NCI-H187 (cell line): Measurements from ENCODE around the gene FGGY.
"Not testable (repeated sequence)": the region's sequence is repeated elsewhere in the genome, so short reads cannot be mapped to it uniquely, and the experiment has no call there.

Experiments used
- DNase-seq, 2 experiments: peaks; one replicate each; lab custom pipeline; 2025; lab: John Stamatoyannopoulos, UW

The FGGY gene

GRCh38 chr1:59592924-59593323 lies 296.0 kb downstream of the FGGY start:
- no peak for DNase-seq

DNA sequence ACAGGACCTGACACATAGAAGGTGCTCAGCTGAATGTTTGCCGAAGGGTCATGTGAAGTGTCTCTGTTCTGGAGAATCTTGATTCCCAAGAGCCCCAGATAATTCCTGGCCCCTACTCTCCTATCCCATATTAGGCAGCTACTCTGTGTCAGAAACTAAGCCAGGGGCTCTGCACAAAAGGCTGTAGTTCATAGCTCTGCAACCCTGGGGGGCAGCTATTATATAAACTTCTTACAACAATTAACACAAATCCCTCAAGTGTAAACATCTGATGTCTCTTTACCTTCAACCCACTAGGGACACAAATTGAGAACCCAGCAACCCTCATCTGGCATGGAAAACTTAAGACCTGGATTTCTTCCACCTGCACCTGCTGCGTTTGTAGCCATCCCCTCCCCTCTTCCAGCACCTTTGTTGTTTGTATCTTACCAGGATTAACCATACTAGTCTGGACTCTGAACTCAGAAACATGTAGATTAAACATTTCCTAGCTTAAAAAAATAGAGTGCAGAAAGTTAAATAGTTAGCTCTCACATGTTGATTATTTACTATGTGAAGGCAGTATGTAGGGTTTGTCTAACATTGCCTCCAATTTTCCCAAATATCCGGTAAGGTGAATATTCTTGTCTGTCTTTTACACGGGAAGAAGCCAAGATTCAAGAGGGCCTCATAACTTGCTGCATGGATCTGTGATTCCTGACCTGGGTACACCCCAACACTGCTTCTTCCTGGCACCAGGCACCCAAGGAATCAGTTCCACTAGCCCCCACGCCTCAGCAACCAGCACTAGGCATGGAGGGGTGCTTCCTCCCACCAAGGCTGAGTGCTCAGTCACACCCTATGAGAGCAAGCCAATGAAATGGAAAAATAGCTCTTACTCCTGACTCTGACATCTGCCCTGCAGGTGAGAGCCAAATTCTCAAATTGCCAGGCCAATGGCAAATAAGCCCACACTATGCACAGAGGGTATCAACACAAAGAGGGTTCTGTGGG lies 297.2 kb downstream of the FGGY start:
- no peak for DNase-seq

DNA sequence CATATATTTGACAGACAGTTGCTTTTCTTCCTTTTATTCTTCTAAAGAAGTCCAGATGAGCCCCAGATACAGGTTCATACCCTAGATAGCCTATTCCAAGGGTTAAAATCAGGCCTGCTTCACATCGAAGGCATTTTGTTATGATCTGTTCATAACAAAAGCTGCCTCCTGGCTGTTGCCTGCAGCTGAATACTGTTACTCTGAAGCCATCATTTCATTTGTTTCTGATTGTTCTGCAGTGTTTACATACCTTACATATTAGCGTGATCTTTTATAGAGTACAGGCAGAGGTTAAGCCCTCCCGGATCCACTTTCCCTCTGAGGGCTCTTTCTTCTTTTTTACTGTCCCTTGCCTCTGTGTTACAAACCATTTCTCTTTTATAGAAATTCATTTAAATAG lies 298.9 kb downstream of the FGGY start:
- DNase-seq: no peak

DNA sequence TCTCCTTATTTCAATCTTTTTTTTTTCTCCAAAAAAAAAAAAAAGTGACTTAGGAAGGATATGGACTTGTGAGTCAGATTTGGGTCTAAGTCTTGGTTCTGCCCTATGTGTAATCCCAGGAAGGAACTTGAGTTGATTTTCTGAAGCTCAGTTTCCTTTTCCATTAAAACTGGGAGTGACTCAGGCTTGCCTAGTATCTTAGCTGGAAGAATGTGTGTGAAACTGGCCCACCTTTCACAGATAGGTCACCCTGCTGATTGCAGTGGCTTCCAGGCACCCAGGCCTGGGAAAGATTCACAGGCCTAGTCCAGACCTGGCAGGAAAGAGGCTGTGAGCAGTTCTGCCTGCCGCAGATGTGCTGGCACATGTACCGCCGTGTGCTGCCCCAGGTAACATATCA lies 299.5 kb downstream of the FGGY start:
- no peak for DNase-seq

- no peak for DNase-seq
Measured at GRCh38 chr1:59596956-59597355, 300.1 kb downstream of the FGGY start.

DNA sequence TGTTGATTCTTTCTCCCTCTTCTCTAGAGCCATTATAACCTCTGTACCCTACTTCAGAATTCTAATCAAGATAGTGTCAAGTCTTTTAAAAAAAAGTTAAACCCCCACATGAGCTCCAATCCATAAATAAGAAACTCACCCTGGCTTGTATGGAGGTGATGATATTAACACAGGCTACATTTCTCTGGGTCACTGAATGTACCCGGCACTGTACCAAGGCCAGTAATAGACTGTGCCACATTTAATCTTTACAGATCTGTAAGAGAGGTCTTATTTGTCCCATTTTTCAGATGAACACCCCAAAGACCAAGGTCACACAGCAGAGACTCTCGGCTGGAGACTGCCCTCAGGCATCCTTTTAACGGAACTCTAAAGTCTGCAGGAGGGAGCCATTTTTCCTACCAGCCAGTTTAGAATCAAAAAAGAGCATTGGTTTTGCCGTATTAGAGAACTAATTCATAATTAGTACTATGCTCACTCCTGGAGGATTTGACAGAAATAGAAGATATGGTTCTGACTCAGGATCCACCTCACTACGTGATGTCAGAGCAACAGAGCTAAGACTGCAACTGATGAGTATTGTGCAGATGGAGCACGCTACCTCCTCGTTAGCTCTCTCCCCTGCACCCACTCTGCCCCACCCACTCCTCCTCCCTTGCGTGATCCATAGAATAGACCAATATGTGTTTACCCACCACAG lies 300.7 kb downstream of the FGGY start:
- no peak for DNase-seq

DNA sequence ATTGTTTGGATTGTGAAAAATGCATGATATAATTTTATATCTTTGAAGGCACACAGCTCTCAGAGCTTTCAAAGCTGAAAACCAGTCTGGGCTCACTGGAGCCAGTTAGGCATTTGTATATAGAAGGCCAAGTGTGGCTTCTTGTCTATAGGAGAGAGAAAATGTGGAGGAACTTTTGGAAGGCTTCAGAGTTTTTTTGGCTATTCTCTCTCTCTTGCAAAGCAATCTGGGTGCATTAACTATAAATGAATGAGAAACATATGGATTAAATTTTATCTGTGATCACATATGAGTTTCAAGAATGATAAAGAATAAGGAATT lies 301.2 kb downstream of the FGGY start:
- no peak for DNase-seq

DNA sequence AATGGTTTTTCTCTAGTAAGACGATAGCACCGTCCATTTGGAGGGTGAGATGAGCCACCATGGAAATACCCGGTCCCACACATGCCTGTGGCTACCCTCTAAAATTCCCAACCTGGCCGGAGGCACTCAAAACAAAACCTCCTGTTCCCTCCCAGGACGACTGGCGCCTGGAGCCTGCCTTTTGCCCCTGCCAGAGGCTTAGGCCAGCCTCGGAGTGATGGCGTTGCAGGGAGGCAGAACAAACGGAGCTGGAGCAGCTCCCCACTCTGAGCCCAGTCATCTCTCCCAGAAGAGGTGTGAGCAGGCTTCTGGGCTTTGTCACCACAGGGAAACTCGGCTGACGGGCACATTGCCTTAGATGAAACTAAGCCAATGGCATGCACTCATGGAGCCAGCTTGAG lies 304.1 kb downstream of the FGGY start:
- no peak for DNase-seq

DNA sequence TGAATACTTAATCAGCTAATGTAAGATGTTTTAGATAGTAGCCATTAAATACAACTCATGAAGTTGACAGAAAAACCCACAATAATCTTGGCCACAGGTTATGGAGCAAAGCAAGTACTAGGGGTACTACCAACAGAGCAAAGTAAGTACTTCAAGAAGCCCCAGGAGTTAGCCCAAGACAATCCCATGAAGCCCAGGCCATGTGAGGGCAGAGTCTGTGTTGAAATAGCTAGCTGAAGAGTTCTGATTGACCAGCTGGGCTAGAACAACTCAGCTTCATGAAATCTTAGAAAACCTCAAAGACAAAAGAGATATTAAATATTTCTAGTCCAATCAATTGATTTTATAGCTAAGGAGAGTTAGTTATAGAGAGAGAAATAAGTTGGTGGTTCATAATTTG lies 304.9 kb downstream of the FGGY start:
- no peak for DNase-seq

GRCh38 chr1:59604191-59604590 lies 307.3 kb downstream of the FGGY start:
- DNase-seq: no peak

- no peak for DNase-seq
Measured at GRCh38 chr1:59605184-59605583, 308.3 kb downstream of the FGGY start.

DNA sequence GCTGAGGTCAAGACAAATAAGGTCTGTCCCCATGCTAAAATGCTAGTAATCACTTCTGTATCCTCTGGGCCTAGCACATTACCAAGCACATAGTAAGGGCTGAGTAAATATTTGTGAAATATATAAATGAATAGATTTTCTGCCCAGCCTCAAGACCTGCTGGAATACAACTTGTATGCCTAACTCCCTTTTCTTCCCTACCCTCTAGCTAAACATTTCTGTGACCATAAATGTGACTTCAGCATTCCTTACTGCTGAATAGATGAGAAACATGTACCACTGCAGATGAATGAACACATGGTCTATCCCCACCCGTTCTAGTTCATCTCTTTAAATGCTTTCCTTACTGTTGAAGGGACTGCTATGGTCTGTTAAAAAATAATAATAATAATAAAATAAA lies 308.9 kb downstream of the FGGY start:
- no peak for DNase-seq

- no peak for DNase-seq
Measured at GRCh38 chr1:59609245-59609644, 312.4 kb downstream of the FGGY start.

- DNase-seq: not testable (repeated sequence)
Measured at GRCh38 chr1:59610499-59610898, 313.6 kb downstream of the FGGY start.

DNA sequence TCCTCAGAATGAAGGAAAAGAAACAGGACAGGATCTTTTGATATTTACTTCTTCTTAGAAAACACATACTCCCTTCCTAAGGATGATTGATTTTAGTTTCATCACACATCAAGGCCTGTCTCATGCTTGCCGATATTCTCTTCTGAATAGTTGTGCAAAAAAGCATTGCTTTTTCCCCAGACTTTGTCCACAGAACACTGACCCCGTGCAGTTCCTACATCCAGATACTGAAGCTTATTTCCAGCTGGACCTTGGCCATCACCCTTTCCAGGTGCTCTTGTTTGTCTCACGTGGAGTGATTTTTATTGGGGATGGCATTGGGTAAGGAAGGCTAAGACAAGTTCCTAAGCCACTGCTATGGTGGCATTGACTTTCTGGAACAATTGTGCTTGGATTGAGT lies 320.5 kb downstream of the FGGY start:
- no peak for DNase-seq

- DNase-seq: no peak
Measured at GRCh38 chr1:59619557-59619956, 322.7 kb downstream of the FGGY start.

DNA sequence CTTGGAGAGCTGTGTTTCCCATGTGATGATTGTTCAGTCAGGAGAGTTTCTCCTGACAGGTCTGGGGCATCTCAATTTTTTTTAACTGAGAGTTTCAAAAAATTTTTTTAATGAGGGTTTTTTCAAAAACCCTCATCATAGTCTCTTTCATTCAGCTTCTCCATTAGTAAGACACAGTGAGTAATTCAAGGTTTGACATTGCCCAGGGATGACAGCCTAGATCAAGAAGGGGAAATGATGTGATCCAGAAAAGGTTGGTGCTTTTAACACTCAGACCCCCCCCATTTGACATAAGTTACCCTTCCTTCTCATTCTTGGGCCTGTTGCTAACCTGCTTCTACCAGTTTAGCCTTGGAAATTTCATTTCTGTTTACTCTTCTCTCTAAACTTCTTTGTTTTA lies 328.5 kb downstream of the FGGY start:
- no peak for DNase-seq

GRCh38 chr1:59631561-59632255 lies 334.8 kb downstream of the FGGY start:
- DNase-seq: no peak

GRCh38 chr1:59635097-59635496 lies 338.2 kb downstream of the FGGY start:
- no peak for DNase-seq

- DNase-seq: no peak
Measured at GRCh38 chr1:59638231-59638711, 341.4 kb downstream of the FGGY start.

DNA sequence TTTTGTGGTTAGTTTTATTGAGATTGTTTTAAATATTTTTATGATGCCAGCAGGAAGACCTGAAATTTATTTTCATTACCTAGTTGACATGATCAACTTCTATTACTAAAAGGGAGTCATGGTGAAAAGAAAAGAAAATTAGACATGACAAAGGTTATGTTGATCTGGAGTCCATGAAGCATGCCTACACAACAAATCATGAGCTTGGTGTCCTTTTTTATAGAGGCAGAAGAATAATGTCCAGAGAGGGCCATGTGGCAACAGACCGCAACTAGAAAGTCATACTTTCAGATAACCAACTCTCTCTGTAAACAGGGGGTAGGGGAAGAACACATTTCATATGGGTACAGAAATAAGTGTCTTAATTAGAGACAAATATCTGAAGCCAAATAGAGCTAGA lies 342.4 kb downstream of the FGGY start:
- DNase-seq: no peak

GRCh38 chr1:59640851-59641250 lies 344.0 kb downstream of the FGGY start:
- no peak for DNase-seq

GRCh38 chr1:59641836-59642235 lies 344.9 kb downstream of the FGGY start:
- no peak for DNase-seq
